ENCODE data around the gene DYNLT3. TPM values are rescaled to one million over a fixed set of nuclear protein-coding genes. Genes with fewer than 3 reads are reported as not detected.

The DYNLT3 gene
- total RNA-seq, 1 donor from 2014 or later = 27.5 TPM

DNA sequence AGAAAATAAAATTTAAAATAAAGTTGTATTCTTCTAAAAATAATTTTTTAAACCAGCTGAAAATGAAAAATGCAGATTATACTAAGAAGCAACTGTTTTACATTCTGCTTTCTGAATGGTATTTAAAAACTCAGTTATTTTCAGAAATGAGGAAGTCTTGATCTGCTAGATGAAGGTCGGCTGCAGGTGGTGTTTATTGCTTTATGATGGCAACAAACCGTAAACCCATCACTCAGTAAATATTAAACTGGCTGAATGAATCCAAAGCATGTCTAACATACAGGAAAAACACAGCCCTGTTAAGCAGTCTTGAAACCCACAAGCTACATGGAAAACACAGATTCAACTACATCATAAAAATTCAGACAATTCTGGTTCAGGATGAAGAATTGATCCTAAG is 29.3 kb downstream of the DYNLT3 start:
- no peak for DNase-seq (ENCODE audit: extremely low spot score, unreplicated experiment)
- TF ChIP-seq CTCF (IDR thresholded peaks at IDR 0.05) = no peak
- H3K27ac Mint-ChIP-seq (ENCODE audit: unreplicated experiment) = no peak overlapping the region
- H3K4me3 Mint-ChIP-seq (ENCODE audit: unreplicated experiment) = no peak overlapping the region
- no peaks in the 10 kb centered on the region for H3K9me3 Mint-ChIP-seq (ENCODE audit: unreplicated experiment)
- H3K36me3 Mint-ChIP-seq (ENCODE audit: unreplicated experiment) = no peaks in the 10 kb centered on the region
- peaks cover 16% of the 10 kb centered on the region for H3K27me3 Mint-ChIP-seq (ENCODE audit: unreplicated experiment)
- no peaks in the 10 kb centered on the region for H3K4me1 Mint-ChIP-seq (ENCODE audit: unreplicated experiment)

- Mint-ChIP-seq H3K4me1 (ENCODE audit: unreplicated experiment) (no peaks in the 10 kb centered on the region), H3K4me3 (ENCODE audit: unreplicated experiment) (no peak overlapping the region), H3K27ac (ENCODE audit: unreplicated experiment) (no peak overlapping the region), H3K36me3 (ENCODE audit: unreplicated experiment) (no peaks in the 10 kb centered on the region), H3K27me3 (ENCODE audit: unreplicated experiment) (peaks cover 17% of the 10 kb centered on the region), H3K9me3 (ENCODE audit: unreplicated experiment) (no peaks in the 10 kb centered on the region)
- no peak for DNase-seq (ENCODE audit: extremely low spot score, unreplicated experiment)
- TF ChIP-seq CTCF (IDR thresholded peaks at IDR 0.05) = no peak
These were observed 29.8 kb downstream of the DYNLT3 start for GRCh38 chrX:37817579-37817978.

- no peak for DNase-seq (ENCODE audit: extremely low spot score, unreplicated experiment)
- Mint-ChIP-seq H3K4me3 (ENCODE audit: unreplicated experiment) (no peak overlapping the region), H3K36me3 (ENCODE audit: unreplicated experiment) (no peaks in the 10 kb centered on the region), H3K27me3 (ENCODE audit: unreplicated experiment) (peaks cover 17% of the 10 kb centered on the region), H3K27ac (ENCODE audit: unreplicated experiment) (no peak overlapping the region), H3K9me3 (ENCODE audit: unreplicated experiment) (peaks cover under 1% of the 10 kb centered on the region), H3K4me1 (ENCODE audit: unreplicated experiment) (no peaks in the 10 kb centered on the region)
- TF ChIP-seq CTCF (IDR thresholded peaks at IDR 0.05) = no peak
These were observed 30.2 kb downstream of the DYNLT3 start for GRCh38 chrX:37817176-37817575.

GRCh38 chrX:37816766-37817165 is 30.6 kb downstream of the DYNLT3 start:
- DNase-seq (ENCODE audit: extremely low spot score, unreplicated experiment) = no peak
- no peak for TF ChIP-seq CTCF (IDR thresholded peaks at IDR 0.05)
- H3K27me3 Mint-ChIP-seq (ENCODE audit: unreplicated experiment) = peaks cover 21% of the 10 kb centered on the region
- H3K4me1 Mint-ChIP-seq (ENCODE audit: unreplicated experiment) = no peaks in the 10 kb centered on the region
- no peaks in the 10 kb centered on the region for H3K36me3 Mint-ChIP-seq (ENCODE audit: unreplicated experiment)
- H3K9me3 Mint-ChIP-seq (ENCODE audit: unreplicated experiment) = peaks cover 4% of the 10 kb centered on the region
- H3K27ac Mint-ChIP-seq (ENCODE audit: unreplicated experiment) = no peak overlapping the region
- no peak overlapping the region for H3K4me3 Mint-ChIP-seq (ENCODE audit: unreplicated experiment)

DNA sequence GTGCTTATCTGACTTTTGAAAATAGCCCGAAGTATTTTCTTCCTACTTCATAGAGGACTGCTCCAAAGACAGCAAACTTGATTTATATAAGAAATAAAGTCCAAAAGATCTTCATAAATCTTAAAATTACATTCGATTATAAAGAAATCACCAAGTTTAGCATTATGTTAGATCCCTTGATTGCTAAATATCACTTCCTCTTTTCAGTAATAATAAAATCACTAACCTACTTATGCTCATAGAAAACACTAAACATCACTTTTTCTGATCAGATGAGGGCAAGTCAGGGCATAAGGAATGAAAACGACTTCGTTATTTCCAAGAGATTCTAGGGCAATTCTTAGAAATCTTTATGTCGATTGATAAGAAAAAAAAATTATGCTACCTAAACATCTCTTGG is 32.0 kb downstream of the DYNLT3 start:
- no peak for TF ChIP-seq CTCF (IDR thresholded peaks at IDR 0.05)
- Mint-ChIP-seq H3K9me3 (ENCODE audit: unreplicated experiment) (peaks cover 4% of the 10 kb centered on the region), H3K4me3 (ENCODE audit: unreplicated experiment) (no peak overlapping the region), H3K4me1 (ENCODE audit: unreplicated experiment) (peaks cover 4% of the 10 kb centered on the region), H3K27ac (ENCODE audit: unreplicated experiment) (no peak overlapping the region), H3K36me3 (ENCODE audit: unreplicated experiment) (no peaks in the 10 kb centered on the region), H3K27me3 (ENCODE audit: unreplicated experiment) (peaks cover 21% of the 10 kb centered on the region)
- DNase-seq (ENCODE audit: extremely low spot score, unreplicated experiment) = no peak
